GM18909 (cell line): ENCODE data around the gene GNB1L.

ENCODE experiments used
- ATAC-seq: cut with Tn5 transposase; IDR thresholded peaks from one replicate; pipeline ENCODE4 v1.9.1; 2021; ENCODE audit warnings: mild to moderate bottlenecking; ENCODE audit not compliant: unreplicated experiment, poor library complexity

Gene GNB1L

DNA sequence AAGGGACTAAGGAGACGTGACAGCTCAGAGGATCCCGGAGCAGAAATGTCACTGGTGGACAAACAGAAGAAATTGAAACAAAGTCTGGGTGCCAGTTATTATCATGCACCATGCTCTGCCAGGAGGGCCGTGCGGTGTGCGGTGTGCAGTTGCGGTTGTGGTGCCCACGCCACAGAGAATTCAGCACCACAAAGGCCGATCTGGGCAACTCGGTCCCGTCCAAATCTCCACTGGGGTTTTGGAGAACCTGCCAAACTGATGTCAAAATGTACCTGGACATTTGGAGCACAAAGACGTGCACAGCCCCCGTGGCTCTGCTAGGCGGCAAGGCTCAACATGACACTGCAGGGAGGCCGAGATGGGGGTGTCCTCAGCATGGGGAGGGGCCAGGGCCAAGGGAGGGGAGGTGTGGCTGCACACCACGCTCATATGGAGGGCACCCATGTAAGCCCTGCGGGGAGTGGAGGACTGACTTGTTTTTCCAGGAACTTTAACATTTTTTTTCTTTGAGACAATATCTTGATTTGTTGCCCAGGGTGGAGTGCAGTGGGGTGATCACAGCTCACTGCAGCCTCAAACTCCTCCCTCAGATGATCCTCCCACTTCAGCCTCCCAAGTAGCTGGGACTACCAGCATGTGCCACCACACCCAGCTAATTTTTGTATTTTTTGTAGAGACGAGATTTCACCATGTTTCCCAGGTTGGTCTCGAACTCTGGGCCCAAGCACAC, 39.4 kb downstream of the GNB1L start:
- ATAC-seq, result no peak

DNA sequence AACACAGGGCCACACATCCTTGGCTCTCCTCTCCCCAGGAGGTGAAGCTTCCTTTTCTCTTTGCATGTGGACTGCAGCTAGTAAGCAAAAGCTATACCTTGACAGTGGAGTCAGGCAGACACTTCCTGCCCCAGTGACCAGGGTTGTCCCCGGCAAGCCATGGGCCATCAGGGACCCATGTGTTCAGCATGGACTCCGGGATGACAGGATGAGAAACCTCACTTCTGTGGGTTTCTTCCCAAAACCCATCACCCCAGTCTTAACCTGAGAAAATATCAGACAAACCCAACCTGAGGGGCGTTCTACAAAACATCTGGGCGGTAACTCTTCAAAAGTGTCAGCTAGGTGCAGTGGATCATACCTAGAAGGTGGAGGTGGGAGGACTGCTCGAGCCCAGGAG, 40.2 kb downstream of the GNB1L start:
- ATAC-seq, result no peak

DNA sequence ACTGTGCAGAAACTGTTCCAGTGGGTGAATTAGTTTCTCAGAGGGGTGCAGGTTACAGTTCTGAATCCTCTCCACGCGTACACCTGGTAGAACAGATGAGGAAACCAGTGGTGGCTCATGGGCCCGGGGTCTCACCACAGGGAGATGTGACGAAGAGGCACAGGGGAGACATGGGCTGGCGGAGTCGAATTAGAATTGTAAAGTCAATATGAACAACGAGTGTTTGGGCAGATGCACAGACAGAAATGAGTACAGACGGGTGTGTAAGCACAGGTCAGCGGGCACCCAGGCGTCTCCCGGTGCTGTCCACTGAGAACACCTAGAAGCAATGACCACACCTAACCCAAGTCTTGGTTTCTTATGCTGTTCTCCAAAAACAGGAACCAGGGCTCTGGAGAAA, 41.8 kb downstream of the GNB1L start:
- ATAC-seq, result no peak

DNA sequence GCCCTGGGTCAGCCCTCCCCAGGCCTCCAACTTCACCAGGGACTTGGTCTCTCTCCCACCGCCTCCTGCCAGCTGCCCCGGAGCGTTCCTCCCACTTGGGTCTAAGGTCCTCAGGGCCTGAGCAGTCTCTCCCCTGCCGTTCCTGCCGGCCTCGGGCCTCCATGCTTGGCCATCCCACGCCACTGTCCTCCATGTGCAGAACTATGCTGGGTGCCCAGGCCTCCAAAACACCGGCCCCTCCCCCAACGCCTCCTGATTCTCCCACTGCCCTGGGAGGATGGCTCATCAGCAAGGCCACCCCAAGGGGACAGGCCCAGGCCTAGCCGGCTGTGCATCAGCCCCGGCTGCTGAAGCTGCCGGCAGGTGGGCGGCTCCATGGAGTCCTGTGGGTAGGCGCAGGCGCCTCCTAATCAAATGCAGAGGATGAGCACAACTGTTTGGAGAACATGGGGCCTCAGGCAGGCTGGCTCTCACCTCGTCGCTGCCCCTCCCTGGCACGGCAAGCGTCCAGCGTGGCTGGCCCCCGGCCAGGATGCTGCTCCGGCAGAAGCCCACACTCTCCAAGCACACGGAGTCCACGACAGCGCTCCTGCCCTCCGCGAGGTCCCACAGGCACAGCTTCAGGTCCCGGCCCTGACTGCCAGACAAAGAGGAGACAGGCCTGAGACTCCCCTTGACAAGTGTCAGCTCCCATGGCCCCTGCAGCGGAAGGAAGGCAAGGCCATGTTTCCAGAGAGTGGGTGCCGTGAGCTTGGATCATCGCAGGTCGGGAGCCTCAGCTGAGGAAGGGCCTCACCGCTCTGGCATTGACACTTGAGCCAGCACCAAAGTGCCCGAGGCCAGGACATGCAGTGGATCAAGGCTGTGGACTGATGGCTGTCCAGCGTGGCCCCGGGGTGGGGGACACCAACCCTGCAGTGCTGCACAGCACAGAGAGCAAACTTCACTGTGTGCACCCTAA, 42.6 kb downstream of the GNB1L start:
- no peak for ATAC-seq

DNA sequence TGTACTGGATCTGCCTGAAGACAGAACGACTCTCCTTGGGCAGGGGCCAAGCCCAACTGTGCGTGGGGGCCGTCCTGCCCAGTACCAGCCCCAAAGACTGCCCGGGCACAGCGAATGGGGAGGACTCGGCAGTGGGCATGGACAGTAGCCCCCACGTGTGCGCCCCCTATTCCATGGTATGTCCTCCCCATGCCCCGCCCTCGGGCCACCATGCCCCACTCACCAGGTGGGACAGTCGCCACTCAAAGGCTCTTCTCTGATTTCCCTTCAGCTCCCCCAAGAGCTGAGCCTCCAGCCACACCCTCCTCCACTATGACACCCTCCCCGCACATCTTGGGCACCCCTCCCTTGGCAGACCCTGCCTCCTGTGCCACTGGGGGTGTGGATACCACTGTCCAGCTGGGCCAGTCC, 43.5 kb downstream of the GNB1L start:
- no peak for ATAC-seq

DNA sequence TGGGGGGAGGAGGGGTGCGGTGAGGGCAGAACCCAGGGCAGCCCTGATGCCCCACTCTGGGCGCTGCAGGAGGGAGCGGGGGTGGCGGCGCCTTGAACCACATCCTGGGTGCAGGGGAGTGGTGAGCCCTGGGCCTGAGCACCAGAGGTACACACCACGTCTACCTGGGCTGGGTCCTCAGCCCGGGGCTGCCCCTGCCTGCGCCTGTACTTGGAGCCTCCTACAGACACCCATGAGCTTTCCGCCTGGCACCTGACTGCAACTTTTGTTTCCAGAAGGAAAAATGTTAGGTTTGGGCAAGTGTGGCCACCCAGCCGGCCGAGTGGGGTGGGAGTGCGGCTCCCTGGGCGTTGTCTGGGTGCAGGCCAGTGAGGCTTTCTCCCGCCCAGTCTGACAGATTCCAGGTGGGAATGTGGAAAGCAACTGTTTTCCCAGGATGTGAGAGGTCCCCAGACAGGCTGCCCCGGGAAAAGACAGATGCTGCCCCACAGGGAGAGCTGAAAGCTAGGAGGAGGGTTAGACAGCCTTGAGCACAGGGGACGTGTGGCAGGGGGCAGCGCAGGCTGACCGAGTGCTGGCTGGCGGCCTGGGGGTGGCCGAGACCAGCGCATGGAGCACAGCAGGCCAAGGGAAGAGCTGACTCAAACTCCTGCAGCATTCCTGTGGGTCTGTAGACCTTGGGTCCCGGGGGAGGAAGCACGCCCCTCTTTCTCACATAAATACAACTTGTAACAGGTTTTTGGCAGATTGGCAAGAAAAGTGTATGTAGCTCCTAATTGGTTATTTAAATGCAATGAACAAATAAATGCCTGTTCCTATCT, 44.1 kb downstream of the GNB1L start:
- no peak for ATAC-seq

DNA sequence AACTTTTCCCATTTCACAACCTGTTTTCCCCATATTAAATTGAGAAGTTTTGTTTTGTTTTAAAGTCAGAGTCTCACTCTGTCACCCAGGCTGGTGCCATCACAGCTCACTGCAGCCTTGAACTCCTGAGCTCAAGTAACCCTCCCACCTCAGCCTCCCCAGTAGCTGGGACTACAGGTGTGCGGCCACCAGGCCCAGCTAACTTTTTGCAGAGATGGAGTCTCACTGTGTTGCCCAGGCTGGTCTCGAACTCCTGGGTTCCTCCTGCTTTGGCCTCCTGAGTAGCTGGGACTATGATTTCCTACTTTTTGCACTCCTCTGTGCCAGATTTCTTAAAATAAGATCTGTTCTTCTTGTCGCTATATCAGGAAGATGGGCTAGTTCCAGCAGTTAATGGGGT, 44.9 kb downstream of the GNB1L start:
- no peak for ATAC-seq

DNA sequence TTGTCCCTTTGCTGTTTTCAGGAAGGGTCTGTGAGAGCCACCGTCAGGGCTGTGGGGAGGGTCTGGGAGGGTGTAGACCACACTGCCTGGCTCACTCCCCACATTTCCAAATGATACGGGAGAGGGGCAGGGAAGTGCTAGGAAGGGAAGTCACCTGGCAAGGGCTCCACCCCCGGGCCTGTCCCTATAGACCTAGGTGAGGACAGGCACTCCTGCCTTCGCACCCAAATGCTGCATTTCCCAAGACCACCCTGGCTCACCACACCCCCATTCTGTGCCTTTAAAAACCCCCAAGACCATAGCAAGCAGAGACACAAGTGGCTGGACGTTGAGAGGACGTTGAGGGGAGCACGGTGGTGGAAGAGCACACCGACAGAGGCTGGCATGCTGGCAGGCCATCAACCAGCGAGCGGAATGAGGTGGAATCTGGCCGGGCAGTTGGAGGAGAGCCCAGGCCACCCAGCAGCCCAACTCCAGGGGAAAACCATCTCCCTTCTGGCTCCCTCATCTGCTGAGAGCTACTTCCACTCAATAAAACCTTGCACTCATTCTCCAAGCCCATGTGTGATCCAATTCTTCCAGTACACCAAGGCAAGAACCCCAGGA, 45.7 kb downstream of the GNB1L start:
- no peak for ATAC-seq

DNA sequence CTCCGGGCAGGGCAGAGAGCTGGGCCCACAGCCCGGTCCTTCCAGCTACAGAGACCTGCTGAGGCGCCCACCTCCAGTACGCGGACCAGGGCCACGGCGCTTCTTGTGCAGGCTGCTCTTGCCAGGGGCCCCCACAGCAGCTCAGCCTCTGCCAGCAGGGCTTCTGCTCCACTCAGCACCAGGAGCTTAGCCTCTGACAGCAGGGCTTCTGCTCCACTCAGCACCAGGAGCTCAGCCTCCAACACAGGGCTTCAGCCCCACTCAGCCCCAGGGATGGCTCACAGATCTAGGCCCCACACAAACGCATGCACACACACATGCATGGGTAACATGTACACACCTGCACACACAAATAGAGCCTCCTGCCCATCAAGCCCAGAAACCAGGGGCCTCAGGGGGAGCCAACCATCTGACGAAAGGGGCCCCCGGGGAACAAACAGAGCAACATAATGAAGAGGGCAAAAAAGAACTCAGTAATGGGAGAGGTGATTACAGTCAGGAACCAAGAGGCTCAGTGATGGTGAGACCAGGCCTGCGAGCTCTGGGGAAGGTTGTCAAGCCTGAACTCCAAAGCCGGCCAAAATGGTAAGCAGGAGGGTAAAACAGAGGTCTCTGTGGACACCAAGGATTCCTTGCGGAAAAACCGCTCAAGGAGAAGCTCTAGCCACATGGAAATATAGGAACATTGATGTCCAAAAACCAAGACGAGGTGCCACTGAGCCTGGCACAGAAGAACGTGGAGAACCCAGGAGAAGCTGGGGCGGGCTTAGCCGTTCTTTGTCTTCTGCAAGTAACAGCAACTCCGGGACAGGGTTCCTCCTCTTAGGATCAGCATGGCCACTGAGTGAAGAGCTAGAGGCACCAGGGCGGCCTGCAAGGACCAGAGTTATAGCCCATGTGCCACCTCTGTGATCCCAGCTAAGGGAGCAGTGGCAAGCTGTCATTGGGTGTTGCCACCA, 46.5 kb downstream of the GNB1L start:
- no peak for ATAC-seq

DNA sequence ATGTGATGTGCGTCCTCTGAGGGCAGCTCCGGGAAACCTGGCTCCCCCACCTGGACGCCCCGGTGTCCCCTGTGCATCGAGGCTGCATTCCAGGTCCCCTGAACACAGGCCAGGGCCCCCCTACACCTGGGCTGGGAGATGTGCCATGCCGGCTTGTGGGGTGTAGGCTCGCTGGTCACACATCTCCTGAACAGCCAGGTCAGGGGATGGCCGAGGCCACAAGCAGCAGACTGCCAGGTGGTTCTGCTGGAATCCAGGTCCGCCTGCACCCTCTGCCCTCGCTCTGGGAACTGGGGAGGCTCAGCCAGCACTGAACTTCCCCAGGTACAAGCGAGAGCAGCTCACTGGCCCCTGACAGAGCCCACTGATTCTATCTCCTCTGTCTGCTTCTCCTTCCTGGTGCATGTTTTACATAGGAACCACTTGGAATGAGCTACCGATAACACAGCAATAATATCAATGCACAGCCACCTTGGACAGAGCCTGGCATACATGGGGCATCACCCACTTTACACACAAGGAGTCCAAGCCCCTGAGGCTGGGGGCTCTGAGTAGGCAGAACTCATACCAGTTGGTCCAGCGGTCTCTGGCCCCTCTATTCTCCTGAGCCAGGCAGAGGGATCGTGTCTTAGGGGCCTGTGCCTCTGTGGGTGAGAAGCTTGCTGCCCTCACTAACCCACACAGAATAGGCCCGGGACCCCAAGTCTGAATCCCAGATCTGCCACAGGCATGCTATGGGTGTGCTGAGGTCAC, 47.3 kb downstream of the GNB1L start:
- no peak for ATAC-seq

DNA sequence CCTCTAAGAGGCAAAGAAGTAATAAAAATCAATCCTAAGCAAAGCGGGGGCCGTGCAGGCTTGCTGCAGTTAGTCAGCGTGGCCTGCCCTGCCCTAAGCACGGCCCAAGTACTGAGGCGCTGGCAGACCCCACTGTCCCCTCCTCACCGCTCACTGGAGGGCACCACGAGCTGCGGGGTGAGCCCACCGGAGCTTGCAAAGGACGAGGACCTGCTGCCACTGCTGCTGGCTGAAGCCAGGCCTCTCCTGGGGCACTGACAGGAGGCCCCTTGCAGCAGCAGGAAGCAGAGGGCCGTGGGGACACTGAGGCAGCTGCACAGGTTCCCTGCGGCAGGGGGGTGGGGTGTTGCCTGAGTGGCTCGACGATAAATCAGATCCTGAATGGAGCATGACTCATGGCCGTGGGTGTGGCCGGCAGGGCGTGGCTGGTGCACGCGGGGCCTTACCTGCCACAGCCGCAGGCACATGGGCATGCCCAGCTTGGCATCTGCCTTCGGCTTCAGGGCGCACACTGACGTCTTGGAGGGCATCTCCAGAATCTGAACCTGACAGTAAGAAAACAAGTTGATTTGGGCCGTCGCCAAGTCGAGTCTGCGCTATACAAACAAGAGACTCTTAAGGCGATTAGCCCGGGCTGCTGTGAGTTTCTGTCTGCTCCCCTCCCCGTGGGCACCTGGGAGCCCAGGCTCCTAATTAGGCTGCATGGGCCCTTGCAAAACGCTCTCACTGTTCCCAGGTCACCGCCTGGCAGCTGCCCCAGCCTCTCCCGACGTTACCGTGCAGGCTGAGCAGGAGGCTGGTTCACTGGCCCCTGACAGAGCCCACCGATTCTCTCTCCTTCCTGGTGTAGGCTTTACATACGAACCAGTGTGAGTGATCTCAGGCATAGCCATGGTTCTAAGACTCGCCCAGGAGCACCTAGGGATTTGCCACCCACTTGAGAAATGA, 48.2 kb downstream of the GNB1L start:
- no peak for ATAC-seq

DNA sequence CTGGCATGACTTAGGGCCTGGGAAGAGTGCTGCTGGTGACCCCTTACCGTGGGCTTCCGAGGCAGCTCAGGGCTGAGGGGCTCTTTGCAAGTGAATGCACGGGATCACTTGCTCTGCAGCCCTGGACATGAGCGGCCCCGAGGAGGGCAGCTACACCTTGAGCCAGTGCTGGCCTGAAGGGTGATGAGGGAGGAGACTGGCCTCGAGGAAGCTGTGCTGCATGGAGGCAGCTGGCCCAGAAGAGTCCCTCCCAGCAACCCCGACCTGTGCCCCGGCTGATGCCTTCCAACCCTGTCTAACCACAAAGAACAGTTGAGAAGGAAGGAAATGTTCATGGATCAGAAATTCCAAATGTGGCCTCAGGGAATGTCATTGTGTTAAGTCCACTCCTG, 48.9 kb downstream of the GNB1L start:
- ATAC-seq, result no peak

DNA sequence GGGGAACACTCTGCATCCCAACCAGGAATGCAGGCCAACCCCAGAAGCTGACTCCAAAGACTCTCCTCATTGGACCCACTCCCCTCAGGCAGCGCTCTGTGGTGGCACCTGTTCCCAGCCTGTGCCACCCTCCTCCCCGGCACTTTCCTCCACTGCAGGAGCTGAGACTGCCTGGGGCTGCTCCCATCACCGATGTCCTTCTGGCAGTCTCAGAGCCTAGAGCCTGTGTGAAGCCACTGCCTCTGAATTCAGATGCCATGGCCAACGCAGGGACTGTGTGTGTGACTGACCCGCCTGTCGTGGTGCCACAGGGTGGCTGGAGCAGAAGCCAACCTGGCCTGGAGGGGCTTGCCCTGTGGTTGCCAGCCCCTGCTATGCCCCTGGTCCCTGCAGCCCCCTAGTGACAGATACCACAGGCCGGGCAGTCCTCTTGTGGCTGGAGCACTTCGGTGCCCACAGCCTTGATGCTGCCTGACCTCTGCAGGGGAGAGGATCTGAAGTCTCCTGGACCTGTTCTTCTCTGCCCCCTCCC, 50.9 kb downstream of the GNB1L start:
- ATAC-seq, result no peak

DNA sequence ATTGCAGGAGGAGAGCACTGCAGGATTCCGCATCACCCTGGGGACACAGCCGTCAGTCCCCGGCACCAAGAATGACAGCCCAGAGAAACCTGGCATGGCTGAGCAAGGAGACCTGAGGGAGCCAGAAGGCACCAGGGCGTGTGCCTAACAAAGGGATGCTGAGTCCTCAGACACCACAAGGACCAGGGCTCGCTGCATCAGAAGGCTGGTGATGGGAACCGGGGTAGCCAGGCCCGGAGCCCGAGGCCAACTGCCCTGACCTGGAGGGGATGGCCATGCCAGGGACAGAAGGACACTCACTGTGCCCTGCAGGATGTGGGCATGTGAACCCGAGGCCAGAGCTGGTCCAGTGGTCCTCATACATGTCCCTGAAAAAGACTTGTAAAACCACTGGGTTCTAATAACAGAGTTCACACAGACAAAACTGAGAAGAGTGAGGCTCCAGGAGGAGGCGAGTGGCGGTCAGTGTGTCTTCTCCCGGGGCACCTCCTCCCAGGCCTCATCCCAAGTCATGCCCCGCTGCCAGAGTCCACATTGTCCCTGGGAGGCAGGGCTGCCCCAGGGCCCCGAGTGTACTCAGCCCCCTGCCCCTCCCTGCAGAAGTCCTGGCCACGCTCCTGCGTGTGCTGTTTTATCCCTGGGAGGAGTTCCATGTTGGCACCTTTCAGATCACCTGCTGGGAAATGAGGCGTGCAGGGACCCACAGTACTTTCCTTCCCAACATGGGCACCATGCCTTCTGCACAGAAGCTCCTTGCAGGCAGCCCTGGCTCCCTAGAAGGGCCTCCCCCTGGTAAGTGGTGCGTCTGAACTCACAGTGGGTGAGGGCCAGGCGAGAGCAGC, 51.6 kb downstream of the GNB1L start:
- ATAC-seq, result no peak

DNA sequence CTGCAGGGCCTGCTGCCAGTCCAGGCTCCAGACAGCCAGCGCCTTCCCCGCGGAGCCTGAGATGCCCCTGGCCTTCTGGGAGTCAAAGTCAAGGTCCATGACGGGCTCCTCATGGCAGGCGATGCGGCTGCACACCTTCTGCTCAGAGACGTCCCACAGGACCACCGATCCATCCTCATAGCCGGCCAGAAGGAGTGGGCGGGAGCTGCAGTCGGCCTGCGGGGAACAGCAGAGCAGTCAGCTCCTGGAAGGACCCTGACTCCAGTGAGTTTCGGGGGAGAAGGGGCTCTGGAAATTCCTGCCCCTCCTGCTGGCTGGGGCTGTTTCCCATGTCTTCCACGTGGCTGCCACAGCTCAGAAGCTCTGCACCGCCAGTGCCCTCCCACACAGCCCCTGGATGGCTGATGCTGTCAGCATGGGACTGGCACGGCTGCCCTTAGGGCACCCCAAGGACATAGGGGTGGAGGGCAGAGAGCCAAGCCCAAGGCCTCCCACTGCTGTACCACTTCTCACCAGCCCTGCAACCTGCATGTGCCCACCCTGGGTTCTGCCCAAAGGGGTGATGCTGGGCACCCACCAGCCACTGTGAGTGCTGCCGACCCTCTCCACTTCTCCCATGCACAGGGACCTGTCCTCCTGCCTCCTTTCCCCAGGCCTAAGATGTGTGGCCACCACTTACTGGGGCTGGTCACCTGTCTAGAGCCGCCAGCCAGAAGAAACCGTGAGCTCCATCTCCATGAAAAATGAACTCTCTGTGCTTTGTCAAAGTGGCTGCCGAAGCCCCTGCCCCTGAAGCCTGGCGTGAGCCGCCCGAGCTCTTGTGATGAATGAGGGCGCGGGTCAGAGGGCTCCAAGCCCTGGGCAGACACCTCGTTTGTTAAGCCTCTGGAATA, 52.4 kb downstream of the GNB1L start:
- ATAC-seq, result no peak
